Measurements from ENCODE around the gene PRMT7. TPM values are rescaled to one million over a fixed set of nuclear protein-coding genes. Genes with fewer than 3 reads are reported as not detected.

Gene PRMT7
- total and polyA plus RNA-seq, 8 donors, result 11.6 to 47.9 (median 17.9) TPM

DNA sequence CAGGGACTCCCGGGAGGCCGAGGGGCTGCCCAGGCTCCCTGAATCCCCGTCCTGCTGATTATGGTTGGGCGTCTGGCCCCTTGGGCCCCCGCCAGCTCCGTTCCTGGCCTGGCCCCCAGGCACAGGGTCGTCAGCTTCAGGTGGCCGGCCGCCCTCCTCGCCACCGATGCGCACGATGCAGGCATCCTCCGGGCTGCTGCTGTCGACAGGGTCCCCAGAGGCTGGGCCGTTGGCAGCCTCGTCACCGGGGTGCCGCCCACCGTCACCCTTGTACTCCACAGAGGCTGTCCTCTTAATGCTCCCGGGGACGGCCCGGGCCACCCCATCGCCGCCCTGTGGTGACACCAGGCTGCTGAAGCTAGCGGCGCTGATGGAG is 60.4 kb downstream of the PRMT7 start:
- Histone ChIP-seq H3K27ac (no peak overlapping the region), H3K9me3 (no peaks in the 10 kb centered on the region), H3K36me3 (no peaks in the 10 kb centered on the region), H3K27me3 (no peaks in the 10 kb centered on the region), H3K4me3 (no peak overlapping the region), H3K4me1 (no peaks in the 10 kb centered on the region)
- TF ChIP-seq, protein P1, sequence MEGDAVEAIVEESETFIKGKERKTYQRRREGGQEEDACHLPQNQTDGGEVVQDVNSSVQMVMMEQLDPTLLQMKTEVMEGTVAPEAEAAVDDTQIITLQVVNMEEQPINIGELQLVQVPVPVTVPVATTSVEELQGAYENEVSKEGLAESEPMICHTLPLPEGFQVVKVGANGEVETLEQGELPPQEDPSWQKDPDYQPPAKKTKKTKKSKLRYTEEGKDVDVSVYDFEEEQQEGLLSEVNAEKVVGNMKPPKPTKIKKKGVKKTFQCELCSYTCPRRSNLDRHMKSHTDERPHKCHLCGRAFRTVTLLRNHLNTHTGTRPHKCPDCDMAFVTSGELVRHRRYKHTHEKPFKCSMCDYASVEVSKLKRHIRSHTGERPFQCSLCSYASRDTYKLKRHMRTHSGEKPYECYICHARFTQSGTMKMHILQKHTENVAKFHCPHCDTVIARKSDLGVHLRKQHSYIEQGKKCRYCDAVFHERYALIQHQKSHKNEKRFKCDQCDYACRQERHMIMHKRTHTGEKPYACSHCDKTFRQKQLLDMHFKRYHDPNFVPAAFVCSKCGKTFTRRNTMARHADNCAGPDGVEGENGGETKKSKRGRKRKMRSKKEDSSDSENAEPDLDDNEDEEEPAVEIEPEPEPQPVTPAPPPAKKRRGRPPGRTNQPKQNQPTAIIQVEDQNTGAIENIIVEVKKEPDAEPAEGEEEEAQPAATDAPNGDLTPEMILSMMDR (IDR thresholded peaks at IDR 0.05), result no peak
- intact Hi-C loops (cut with DNase I), result no loop called here
- 91 to 94% methylated on average over 27 of the region's 27 CpGs for WGBS, 2 donors
- ATAC-seq (no peak), DNase-seq (peak in 1 of 6 donors; percentile 72), FAIRE-seq (no peak)

DNA sequence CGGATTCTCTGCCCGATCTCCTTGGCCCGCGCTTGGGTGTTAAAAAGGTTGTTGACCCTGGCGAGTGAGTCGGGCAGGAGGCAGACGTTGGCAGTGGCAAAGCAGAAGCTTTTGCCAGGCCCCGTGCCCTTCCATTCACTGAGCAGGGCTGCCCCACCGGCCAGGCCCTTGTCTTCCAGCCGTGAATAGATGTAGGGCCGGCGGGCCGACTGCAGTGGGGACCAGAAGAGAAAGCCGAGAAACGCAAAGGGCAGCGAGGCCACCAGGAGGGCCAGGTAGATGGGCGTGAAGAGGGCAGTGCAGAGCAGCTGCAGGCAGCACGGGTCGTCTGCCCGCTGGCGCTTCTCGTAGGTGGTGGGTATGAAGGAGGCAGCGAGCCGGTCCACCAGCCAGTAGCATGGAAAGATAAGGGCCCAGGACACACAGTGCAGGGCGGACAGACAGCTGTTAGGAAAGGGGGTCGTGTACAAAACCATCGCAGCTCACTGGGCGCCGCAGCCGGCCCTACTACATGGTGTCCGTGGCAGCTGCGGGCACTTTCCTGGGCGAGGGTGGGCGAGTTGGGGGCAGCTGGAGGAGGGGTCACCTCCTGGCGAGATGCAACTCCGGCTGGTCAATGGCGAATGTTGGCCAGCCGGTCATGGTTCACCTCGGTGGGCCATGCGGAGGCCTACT is 61.0 kb downstream of the PRMT7 start:
- no peak for DNase-seq
- Histone ChIP-seq H3K27ac (no peak overlapping the region), H3K36me3 (no peaks in the 10 kb centered on the region), H3K27me3 (no peaks in the 10 kb centered on the region), H3K9me3 (no peaks in the 10 kb centered on the region), H3K4me1 (no peaks in the 10 kb centered on the region), H3K4me3 (no peak overlapping the region)
- TF ChIP-seq, protein P1 (IDR thresholded peaks at IDR 0.05), result no peak
- no peak for ATAC-seq
- FAIRE-seq, result no peak
- intact Hi-C loops (cut with DNase I), result no loop called here
- WGBS, 2 donors, result 86 to 93% methylated on average over 40 of the region's 40 CpGs

DNA sequence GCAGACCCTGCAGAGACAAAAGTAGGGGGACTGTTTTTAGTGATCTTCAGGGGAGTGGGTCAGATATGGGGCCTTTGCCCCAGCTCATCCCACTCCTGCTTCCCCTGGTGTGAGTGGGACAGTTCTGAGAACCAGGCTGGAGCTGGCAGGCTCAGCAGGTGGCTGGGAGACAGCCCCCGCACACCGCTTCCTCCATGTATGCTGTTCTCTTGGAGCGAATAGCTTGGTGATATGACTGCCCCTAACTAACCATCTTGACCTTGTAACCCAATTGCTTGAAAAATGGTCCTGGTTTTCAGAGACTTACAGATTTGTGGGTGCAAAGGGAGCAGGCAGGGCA is 61.5 kb downstream of the PRMT7 start:
- H3K36me3 ChIP-seq, result no peaks in the 10 kb centered on the region
- FAIRE-seq (no peak), DNase-seq (no peak), ATAC-seq (no peak)
- WGBS, 2 donors, result 90 to 98% methylated on average over 3 of the region's 3 CpGs
- intact Hi-C loops (cut with DNase I), result no loop called here
- H3K27ac ChIP-seq, result no peak overlapping the region
- H3K9me3 ChIP-seq, result no peaks in the 10 kb centered on the region
- no peaks in the 10 kb centered on the region for H3K4me1 ChIP-seq
- TF ChIP-seq, protein P1 (IDR thresholded peaks at IDR 0.05), result no peak
- H3K27me3 ChIP-seq, result no peaks in the 10 kb centered on the region
- H3K4me3 ChIP-seq, result no peak overlapping the region

DNA sequence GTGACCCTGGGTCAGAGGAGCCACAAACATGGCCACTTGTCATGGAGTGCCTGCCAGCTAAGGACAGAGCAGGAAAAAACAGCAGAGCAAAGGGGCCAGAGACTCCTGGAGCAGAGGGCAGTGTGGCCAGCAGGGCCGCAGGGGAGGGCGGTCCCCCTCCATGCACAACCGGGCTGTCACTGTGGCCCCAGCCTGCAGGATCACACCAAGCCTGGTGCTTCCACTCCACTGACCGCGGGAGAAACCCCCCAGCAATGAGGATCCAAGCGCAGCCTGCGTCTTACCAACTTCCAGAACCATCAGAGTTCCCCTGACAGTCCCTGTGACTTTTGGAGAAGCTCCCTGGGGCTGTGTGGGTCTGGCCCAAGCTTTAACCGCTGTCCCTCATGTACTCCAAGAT is 62.0 kb downstream of the PRMT7 start:
- DNase-seq (no peak), ATAC-seq (no peak), FAIRE-seq (no peak)
- intact Hi-C loops (cut with DNase I), result no loop called here
- Histone ChIP-seq H3K27ac (no peak overlapping the region), H3K4me3 (no peak overlapping the region), H3K4me1 (no peaks in the 10 kb centered on the region), H3K9me3 (no peaks in the 10 kb centered on the region), H3K36me3 (no peaks in the 10 kb centered on the region), H3K27me3 (no peaks in the 10 kb centered on the region)
- 82 to 91% methylated on average over 8 of the region's 8 CpGs for WGBS, 2 donors
- TF ChIP-seq, protein P1 (IDR thresholded peaks at IDR 0.05), result no peak

DNA sequence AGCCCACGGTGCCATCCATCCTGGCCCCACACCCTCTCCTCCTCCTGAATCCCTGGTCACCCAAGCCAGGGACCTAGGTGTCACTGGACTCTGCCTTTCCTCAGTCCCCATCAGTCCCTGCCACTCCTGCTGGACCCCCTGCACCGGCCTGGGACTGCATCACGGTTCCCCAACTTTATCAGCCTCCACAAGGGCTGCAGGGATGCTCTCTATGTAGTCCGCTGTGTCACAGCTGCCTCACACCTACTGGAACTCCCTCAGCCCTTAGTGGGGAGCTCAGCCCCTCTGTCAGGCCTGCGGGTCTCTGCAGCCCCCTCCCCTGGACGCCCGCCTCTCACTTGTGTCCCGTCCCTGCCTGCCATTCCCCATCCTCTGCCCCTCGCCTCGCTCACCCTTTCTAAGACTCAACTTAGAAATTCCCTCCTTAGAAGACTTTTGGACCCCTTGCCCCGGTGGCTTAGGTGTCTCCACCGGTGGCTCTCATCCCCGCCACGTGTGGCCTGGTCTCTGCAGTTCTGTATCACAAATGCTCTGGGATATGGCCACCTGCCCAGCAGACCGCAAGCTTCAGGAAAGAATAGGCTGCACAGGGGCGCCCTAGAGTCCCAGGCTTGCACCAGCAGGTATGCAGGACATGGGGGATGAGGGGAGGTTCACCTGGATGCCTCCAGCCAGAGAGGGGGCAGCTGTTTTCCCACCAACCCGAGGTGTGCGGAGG is 62.9 kb downstream of the PRMT7 start:
- TF ChIP-seq, protein P1 (IDR thresholded peaks at IDR 0.05), result no peak
- H3K27ac ChIP-seq, result no peak overlapping the region
- no peaks in the 10 kb centered on the region for H3K36me3 ChIP-seq
- intact Hi-C loops (cut with DNase I), result no loop called here
- 51 to 64% methylated on average over 18 of the region's 18 CpGs for WGBS, 2 donors
- H3K4me3 ChIP-seq, result no peak overlapping the region
- no peaks in the 10 kb centered on the region for H3K9me3 ChIP-seq
- peak in 2 of 4 donors; percentile 15 to 18 for ATAC-seq
- H3K4me1 ChIP-seq, result no peaks in the 10 kb centered on the region
- H3K27me3 ChIP-seq, result no peaks in the 10 kb centered on the region
- no peak for DNase-seq
- no peak for FAIRE-seq

Measured in pancreas (tissue), 10 donors.